Measurements from ENCODE around the gene ZSWIM6.
A peak's percentile ranks its signal among the peaks of the same experiment; 100 is the strongest.
"Not testable (repeated sequence)": the region's sequence is repeated elsewhere in the genome, so short reads cannot be mapped to it uniquely, and the experiment has no call there.

ZSWIM6 gene

GRCh38 chr5:61366497-61367240 is 34.6 kb downstream of the ZSWIM6 start:
- FAIRE-seq = no peak

- FAIRE-seq = no peak
Observed at GRCh38 chr5:61370506-61370905, 38.4 kb downstream of the ZSWIM6 start.

GRCh38 chr5:61371474-61371873 is 39.4 kb downstream of the ZSWIM6 start:
- no peak for FAIRE-seq

- no peak for FAIRE-seq
Observed at GRCh38 chr5:61379677-61380076, 47.6 kb downstream of the ZSWIM6 start.

GRCh38 chr5:61381968-61382367 is 49.9 kb downstream of the ZSWIM6 start:
- no peak for FAIRE-seq

- no peak for FAIRE-seq
Observed at GRCh38 chr5:61385627-61386026, 53.6 kb downstream of the ZSWIM6 start.

GRCh38 chr5:61386045-61386800 is 54.2 kb downstream of the ZSWIM6 start:
- no peak for FAIRE-seq

GRCh38 chr5:61389609-61390008 is 57.6 kb downstream of the ZSWIM6 start:
- FAIRE-seq = no peak

GRCh38 chr5:61394078-61394704 is 62.1 kb downstream of the ZSWIM6 start:
- no peak for FAIRE-seq

- no peak for FAIRE-seq
Observed at GRCh38 chr5:61394793-61395192, 62.7 kb downstream of the ZSWIM6 start.

- FAIRE-seq = no peak
Observed at GRCh38 chr5:61397238-61397637, 65.2 kb downstream of the ZSWIM6 start.

GRCh38 chr5:61397937-61398336 is 65.9 kb downstream of the ZSWIM6 start:
- no peak for FAIRE-seq

- no peak for FAIRE-seq
Observed at GRCh38 chr5:61398440-61398839, 66.4 kb downstream of the ZSWIM6 start.

GRCh38 chr5:61399679-61400078 is 67.6 kb downstream of the ZSWIM6 start:
- no peak for FAIRE-seq

- FAIRE-seq = no peak
Observed at GRCh38 chr5:61401726-61402125, 69.7 kb downstream of the ZSWIM6 start.

- peak; percentile 67 for FAIRE-seq
Observed at GRCh38 chr5:61402244-61402823, 70.3 kb downstream of the ZSWIM6 start.

GRCh38 chr5:61402970-61403900 is 71.2 kb downstream of the ZSWIM6 start:
- peak; percentile 95 for FAIRE-seq

GRCh38 chr5:61405511-61406295 is 73.6 kb downstream of the ZSWIM6 start:
- FAIRE-seq = no peak

GRCh38 chr5:61406497-61406896 is 74.4 kb downstream of the ZSWIM6 start:
- FAIRE-seq = not testable (repeated sequence)

GRCh38 chr5:61407706-61408270 is 75.7 kb downstream of the ZSWIM6 start:
- no peak for FAIRE-seq

All from endometrium (tissue), 2 donors.